ENCODE data around the gene CD80. TPM values are rescaled to one million over a fixed set of nuclear protein-coding genes. Genes with fewer than 3 reads are reported as not detected.

The CD80 gene
- total RNA-seq, 4 donors from 2014 or later = not detected

GRCh38 chr3:119582178-119582577 lies 22.8 kb upstream of the CD80 start:
- Histone ChIP-seq H3K4me1 (peaks cover 14% of the 10 kb centered on the region), H3K27ac (no peak overlapping the region), H3K4me3 (no peak overlapping the region), H3K27me3 (no peaks in the 10 kb centered on the region), H3K9me3 (no peaks in the 10 kb centered on the region), H3K36me3 (no peaks in the 10 kb centered on the region)
- TF ChIP-seq POLR2A (IDR thresholded peaks at IDR 0.05) = no peak
- TF ChIP-seq CTCF (IDR thresholded peaks at IDR 0.05) = no peak
- TF ChIP-seq POLR2AphosphoS5 (IDR thresholded peaks at IDR 0.05) = no peak
- no peak for TF ChIP-seq EP300 (IDR thresholded peaks at IDR 0.05)
- 52% methylated on average over 6 of the region's 6 CpGs for WGBS
- no peak for DNase-seq (ENCODE audit: low spot score in 2 of 2)

GRCh38 chr3:119580067-119580760 lies 20.8 kb upstream of the CD80 start:
- WGBS = 23% methylated on average over 16 of the region's 16 CpGs
- H3K27ac ChIP-seq = peak overlapping the region; percentile 88
- no peak for TF ChIP-seq POLR2AphosphoS5 (IDR thresholded peaks at IDR 0.05)
- TF ChIP-seq EP300 (IDR thresholded peaks at IDR 0.05) = no peak
- no peak for TF ChIP-seq POLR2A (IDR thresholded peaks at IDR 0.05)
- TF ChIP-seq CTCF (IDR thresholded peaks at IDR 0.05) = no peak

GRCh38 chr3:119579366-119580066 lies 20.1 kb upstream of the CD80 start, which contains the start of gene ADPRH:
ADPRH (plus strand) TSS chr3:119579492; CDS start chr3:119582170, 2,678 bp downstream.
- peaks cover 14% of the 10 kb centered on the region for H3K4me1 ChIP-seq
- peak within 1 kb of the TSS; percentile 63 for H3K4me3 ChIP-seq
- H3K27me3 ChIP-seq = no peaks in the 10 kb centered on the region
- TF ChIP-seq POLR2AphosphoS5 (IDR thresholded peaks at IDR 0.05) (peak in 2 of 3 donors; percentile 5 to 43), POLR2A (IDR thresholded peaks at IDR 0.05) (peak in 1 of 2 donors; percentile 43), CTCF (IDR thresholded peaks at IDR 0.05) (no peak), EP300 (IDR thresholded peaks at IDR 0.05) (no peak)
- H3K36me3 ChIP-seq = no peaks in the 10 kb centered on the region
- peak within 1 kb of the TSS; percentile 88 for H3K27ac ChIP-seq
- WGBS = 3% methylated on average over 15 of the region's 68 CpGs
- H3K9me3 ChIP-seq = no peaks in the 10 kb centered on the region
- peak; percentile 81 to 88 for DNase-seq (ENCODE audit: low spot score in 2 of 2)

More at GRCh38 chr3:119580067-119580760, 20.8 kb upstream of the CD80 start:
- no peaks in the 10 kb centered on the region for H3K27me3 ChIP-seq
- DNase-seq (ENCODE audit: low spot score in 2 of 2) = no peak
- peaks cover 14% of the 10 kb centered on the region for H3K4me1 ChIP-seq
- no peaks in the 10 kb centered on the region for H3K9me3 ChIP-seq
- H3K36me3 ChIP-seq = no peaks in the 10 kb centered on the region
- H3K4me3 ChIP-seq = peak overlapping the region; percentile 63

- H3K27me3 ChIP-seq = no peaks in the 10 kb centered on the region
- no peaks in the 10 kb centered on the region for H3K36me3 ChIP-seq
- TF ChIP-seq POLR2A (IDR thresholded peaks at IDR 0.05) (no peak), CTCF (IDR thresholded peaks at IDR 0.05) (no peak), POLR2AphosphoS5 (IDR thresholded peaks at IDR 0.05) (no peak), EP300 (IDR thresholded peaks at IDR 0.05) (no peak)
- peaks cover 11% of the 10 kb centered on the region for H3K4me1 ChIP-seq
- no peak overlapping the region for H3K27ac ChIP-seq
- no peak overlapping the region for H3K4me3 ChIP-seq
- no peak for DNase-seq (ENCODE audit: low spot score in 2 of 2)
- no peaks in the 10 kb centered on the region for H3K9me3 ChIP-seq
Measured at GRCh38 chr3:119575507-119575906, 16.1 kb upstream of the CD80 start.

- Histone ChIP-seq H3K9me3 (no peaks in the 10 kb centered on the region), H3K27ac (no peak overlapping the region), H3K4me1 (no peaks in the 10 kb centered on the region), H3K27me3 (no peaks in the 10 kb centered on the region), H3K4me3 (no peak overlapping the region), H3K36me3 (no peaks in the 10 kb centered on the region)
- WGBS = 38% methylated on average over 5 of the region's 5 CpGs
- DNase-seq (ENCODE audit: low spot score in 2 of 2) = no peak
- TF ChIP-seq POLR2AphosphoS5 (IDR thresholded peaks at IDR 0.05) (no peak), CTCF (IDR thresholded peaks at IDR 0.05) (no peak), POLR2A (IDR thresholded peaks at IDR 0.05) (no peak)
Measured at GRCh38 chr3:119571688-119572087, 12.3 kb upstream of the CD80 start.
